ENCODE data around the gene PHLPP2. TPM values are rescaled to one million over a fixed set of nuclear protein-coding genes. Genes with fewer than 3 reads are reported as not detected.
"Not testable (repeated sequence)": the region's sequence is repeated elsewhere in the genome, so short reads cannot be mapped to it uniquely, and the experiment has no call there.

The PHLPP2 gene
- total RNA-seq, 1 donor, result 10.4 TPM

DNA sequence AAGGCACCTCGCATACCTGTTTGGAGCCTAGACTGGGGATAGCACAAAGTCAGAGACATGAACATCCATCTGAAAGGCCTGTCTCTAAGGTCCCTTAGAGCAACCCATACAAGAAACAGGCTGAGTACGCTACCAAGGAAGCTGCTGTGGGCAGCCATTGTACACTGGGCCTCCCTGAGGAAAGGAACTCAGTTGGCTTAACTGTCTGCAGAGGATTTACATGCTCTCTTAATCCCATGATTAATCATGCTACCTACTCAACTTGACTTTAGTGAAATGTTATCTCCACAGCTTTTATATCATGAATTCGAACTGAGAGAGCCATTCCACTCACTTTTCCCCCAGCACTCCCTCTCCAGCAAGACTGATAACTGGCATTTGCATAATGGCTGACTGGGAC, 26.0 kb downstream of the PHLPP2 start:
- Histone ChIP-seq H3K27me3 (ENCODE audit: insufficient read depth, low read length) (no peaks in the 10 kb centered on the region), H3K4me3 (ENCODE audit: low read length) (no peak overlapping the region), H3K4me1 (ENCODE audit: insufficient read depth, low read length) (peaks cover under 1% of the 10 kb centered on the region), H3K9me3 (ENCODE audit: low read depth, low read length) (no peaks in the 10 kb centered on the region)

DNA sequence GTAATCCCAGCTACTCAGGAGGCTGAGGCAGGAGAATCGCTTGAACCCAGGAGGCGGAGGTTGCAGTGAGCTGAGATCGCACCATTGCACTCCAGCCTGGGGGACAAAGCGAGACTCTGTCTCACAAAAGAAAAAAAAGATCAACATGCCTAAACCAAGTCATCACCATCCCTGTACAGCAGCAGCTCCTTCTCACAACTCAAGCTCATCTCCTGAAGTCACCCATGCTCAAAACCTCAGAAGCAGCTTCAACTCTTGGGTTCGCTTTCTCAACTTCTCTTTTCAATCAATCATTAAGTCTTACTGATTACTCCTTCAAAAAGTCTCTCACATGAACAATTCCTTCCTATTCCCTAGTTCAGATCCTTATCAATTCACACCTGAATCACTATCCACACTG, 31.3 kb downstream of the PHLPP2 start:
- Histone ChIP-seq H3K9me3 (ENCODE audit: low read depth, low read length) (no peaks in the 10 kb centered on the region), H3K4me1 (ENCODE audit: insufficient read depth, low read length) (peaks cover 3% of the 10 kb centered on the region), H3K27me3 (ENCODE audit: insufficient read depth, low read length) (no peaks in the 10 kb centered on the region), H3K4me3 (ENCODE audit: low read length) (no peak overlapping the region)

- Histone ChIP-seq H3K9me3 (ENCODE audit: low read depth, low read length) (no peaks in the 10 kb centered on the region), H3K4me3 (ENCODE audit: low read length) (no peak overlapping the region), H3K4me1 (ENCODE audit: insufficient read depth, low read length) (peaks cover 3% of the 10 kb centered on the region), H3K27me3 (ENCODE audit: insufficient read depth, low read length) (no peaks in the 10 kb centered on the region)
Observed at GRCh38 chr16:71689901-71690300, 34.6 kb downstream of the PHLPP2 start.

DNA sequence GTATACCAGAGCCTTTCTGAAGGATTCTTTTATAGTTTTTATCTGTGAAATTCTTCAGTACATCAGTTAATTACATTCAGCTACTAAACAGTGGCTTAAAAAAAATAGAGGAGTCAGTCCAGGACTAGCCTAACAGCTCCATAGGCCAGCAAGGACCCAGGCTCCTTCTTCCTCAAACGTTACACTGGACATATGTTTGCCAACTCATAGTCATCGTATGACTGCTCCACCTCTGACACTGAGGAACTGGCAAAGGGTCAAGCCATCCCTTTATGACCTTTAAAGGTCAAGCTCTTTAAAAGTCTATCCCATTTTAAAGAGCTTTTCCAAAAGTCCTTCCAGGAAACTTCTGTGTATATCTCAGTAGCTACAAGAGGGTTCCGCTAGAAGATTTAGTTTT, 36.6 kb downstream of the PHLPP2 start:
- Histone ChIP-seq H3K4me3 (ENCODE audit: low read length) (no peak overlapping the region), H3K27me3 (ENCODE audit: insufficient read depth, low read length) (no peaks in the 10 kb centered on the region), H3K4me1 (ENCODE audit: insufficient read depth, low read length) (no peaks in the 10 kb centered on the region), H3K9me3 (ENCODE audit: low read depth, low read length) (no peaks in the 10 kb centered on the region)

DNA sequence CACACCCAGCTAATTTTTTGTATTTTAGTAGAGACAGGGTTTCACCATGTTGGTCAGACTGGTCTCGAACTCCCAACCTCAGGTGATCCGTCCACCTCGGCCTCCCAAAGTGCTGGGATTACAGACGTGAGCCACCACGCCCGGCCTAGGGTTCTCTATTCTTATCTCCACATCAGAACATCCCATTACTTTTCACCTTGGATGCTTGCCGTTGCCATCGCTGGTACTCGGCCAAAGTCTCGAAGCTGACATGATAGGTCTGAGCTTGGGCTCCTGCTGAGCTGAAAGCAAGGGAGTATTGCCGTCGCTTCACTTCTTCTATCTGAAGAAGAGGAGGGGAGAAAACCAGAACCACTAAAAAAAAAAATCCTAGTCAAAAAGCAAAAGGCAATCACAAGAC, 40.2 kb downstream of the PHLPP2 start:
- not testable (repeated sequence) for H3K4me3 ChIP-seq (ENCODE audit: low read length); H3K27me3 ChIP-seq (ENCODE audit: insufficient read depth, low read length); H3K9me3 ChIP-seq (ENCODE audit: low read depth, low read length); H3K4me1 ChIP-seq (ENCODE audit: insufficient read depth, low read length)

DNA sequence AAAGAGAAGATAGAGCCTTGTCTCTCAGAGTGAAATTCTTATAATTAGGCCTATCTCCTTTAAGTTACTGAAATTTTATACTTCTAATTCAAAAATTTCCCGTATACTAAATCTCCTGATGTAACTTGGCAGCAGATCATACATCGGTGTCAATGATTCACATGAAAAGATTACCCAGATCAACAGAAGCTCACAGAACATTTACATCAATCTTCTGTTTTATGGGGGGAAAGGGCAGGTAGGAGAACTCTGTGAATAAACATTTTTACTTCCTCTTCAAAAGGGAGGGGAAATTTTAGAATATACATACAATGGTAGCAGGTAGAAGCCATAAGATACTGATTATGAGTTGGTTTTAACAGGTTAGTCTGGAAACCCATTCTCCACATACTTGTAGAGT, 43.1 kb downstream of the PHLPP2 start:
- no peaks in the 10 kb centered on the region for H3K9me3 ChIP-seq (ENCODE audit: low read depth, low read length)
- no peaks in the 10 kb centered on the region for H3K27me3 ChIP-seq (ENCODE audit: insufficient read depth, low read length)
- H3K4me1 ChIP-seq (ENCODE audit: insufficient read depth, low read length), result no peaks in the 10 kb centered on the region
- H3K4me3 ChIP-seq (ENCODE audit: low read length), result no peak overlapping the region

DNA sequence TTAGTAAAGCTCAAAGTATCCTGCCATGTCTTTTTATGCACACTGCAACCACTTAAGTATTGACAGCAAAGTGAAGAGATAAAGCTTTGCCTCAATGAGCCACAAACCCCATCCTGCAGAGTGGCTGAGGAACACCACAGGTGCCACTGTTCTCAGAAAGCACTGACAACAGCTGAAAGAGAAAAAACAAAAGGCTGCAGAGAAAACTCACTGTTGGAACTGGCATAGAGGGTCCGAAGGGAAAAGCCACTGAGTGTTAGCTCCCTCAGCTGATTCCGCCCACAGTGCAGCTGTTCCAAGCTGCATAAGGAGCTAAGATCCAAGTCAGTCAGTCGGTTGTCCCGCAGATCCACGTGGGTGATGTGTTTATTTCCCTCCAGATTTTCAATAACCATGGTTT, 48.3 kb downstream of the PHLPP2 start:
- Histone ChIP-seq H3K4me1 (ENCODE audit: insufficient read depth, low read length) (no peaks in the 10 kb centered on the region), H3K9me3 (ENCODE audit: low read depth, low read length) (no peaks in the 10 kb centered on the region), H3K4me3 (ENCODE audit: low read length) (no peak overlapping the region), H3K27me3 (ENCODE audit: insufficient read depth, low read length) (no peaks in the 10 kb centered on the region)

DNA sequence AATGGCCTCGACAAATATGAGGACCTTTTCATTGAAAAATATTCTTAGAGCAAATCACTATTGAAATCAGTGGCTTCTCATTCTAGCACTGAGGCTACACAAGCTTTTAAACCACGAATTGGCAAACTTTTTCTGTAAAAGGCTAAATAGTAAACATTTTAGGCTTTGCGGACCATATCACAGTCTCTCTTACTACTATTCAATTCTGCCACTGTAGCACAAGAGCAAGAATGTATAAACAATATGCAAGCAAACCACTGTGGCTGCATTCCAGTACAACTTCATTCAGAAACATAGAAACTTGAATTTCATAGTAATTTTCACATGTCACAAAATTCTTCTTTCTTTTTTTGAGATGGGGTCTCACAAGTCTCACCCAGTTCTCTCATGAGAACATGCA, 49.1 kb downstream of the PHLPP2 start:
- Histone ChIP-seq H3K9me3 (ENCODE audit: low read depth, low read length) (no peaks in the 10 kb centered on the region), H3K4me1 (ENCODE audit: insufficient read depth, low read length) (no peaks in the 10 kb centered on the region), H3K4me3 (ENCODE audit: low read length) (no peak overlapping the region), H3K27me3 (ENCODE audit: insufficient read depth, low read length) (no peaks in the 10 kb centered on the region)

DNA sequence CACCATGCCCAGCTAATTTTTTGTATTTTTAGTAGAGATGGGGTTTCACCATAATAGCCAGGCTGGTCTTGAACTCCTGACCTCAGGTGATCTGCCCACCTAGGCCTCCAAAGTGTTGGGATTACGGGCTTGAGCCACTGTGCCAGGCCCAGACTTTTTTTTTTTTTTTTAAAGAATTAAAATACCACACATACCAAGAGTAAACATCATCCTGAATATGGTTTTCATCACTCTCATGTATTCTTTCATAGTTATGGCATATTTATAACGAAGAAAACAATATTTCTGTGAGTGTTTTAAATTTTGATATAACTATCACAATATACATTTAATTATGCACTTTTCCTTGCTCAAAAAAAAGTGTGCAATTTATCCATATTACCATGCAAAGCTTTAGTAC, 50.3 kb downstream of the PHLPP2 start:
- Histone ChIP-seq H3K9me3 (ENCODE audit: low read depth, low read length) (no peaks in the 10 kb centered on the region), H3K27me3 (ENCODE audit: insufficient read depth, low read length) (no peaks in the 10 kb centered on the region), H3K4me1 (ENCODE audit: insufficient read depth, low read length) (no peaks in the 10 kb centered on the region), H3K4me3 (ENCODE audit: low read length) (no peak overlapping the region)

GRCh38 chr16:71673582-71673973, 50.9 kb downstream of the PHLPP2 start:
- H3K9me3 ChIP-seq (ENCODE audit: low read depth, low read length), result no peaks in the 10 kb centered on the region
- H3K4me1 ChIP-seq (ENCODE audit: insufficient read depth, low read length), result no peaks in the 10 kb centered on the region
- no peak overlapping the region for H3K4me3 ChIP-seq (ENCODE audit: low read length)
- no peaks in the 10 kb centered on the region for H3K27me3 ChIP-seq (ENCODE audit: insufficient read depth, low read length)

GRCh38 chr16:71672803-71673581, 51.5 kb downstream of the PHLPP2 start:
- Histone ChIP-seq H3K4me3 (ENCODE audit: low read length) (no peak overlapping the region), H3K27me3 (ENCODE audit: insufficient read depth, low read length) (no peaks in the 10 kb centered on the region), H3K4me1 (ENCODE audit: insufficient read depth, low read length) (no peaks in the 10 kb centered on the region)

DNA sequence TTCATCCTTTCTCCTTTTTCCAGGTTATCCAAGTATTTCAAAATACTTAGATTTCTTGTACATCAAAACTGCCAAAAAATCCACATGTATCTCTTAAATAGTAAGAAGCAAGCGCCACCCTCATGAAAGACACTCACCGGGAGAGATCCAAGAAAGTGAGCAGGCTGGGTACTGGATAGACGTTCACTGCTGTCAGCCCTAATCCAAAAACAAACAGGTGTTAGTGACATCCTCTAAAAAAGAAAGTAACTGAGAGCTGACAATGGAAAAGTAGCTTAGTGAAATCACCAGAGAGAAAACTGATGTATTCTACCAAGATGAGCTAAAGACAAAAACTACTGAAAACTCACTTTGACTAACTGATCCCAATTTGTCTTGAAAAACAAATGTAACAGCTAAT, 52.4 kb downstream of the PHLPP2 start:
- Histone ChIP-seq H3K4me3 (ENCODE audit: low read length) (no peak overlapping the region), H3K27me3 (ENCODE audit: insufficient read depth, low read length) (no peaks in the 10 kb centered on the region), H3K4me1 (ENCODE audit: insufficient read depth, low read length) (no peaks in the 10 kb centered on the region), H3K9me3 (ENCODE audit: low read depth, low read length) (no peaks in the 10 kb centered on the region)

More at GRCh38 chr16:71672803-71673581, 51.5 kb downstream of the PHLPP2 start:
- no peaks in the 10 kb centered on the region for H3K9me3 ChIP-seq (ENCODE audit: low read depth, low read length)

GRCh38 chr16:71671165-71671564, 53.3 kb downstream of the PHLPP2 start:
- H3K9me3 ChIP-seq (ENCODE audit: low read depth, low read length), result no peaks in the 10 kb centered on the region
- H3K4me3 ChIP-seq (ENCODE audit: low read length), result no peak overlapping the region
- no peaks in the 10 kb centered on the region for H3K4me1 ChIP-seq (ENCODE audit: insufficient read depth, low read length)
- no peaks in the 10 kb centered on the region for H3K27me3 ChIP-seq (ENCODE audit: insufficient read depth, low read length)

GRCh38 chr16:71670537-71670936, 54.0 kb downstream of the PHLPP2 start:
- H3K4me1 ChIP-seq (ENCODE audit: insufficient read depth, low read length), result no peaks in the 10 kb centered on the region
- no peak overlapping the region for H3K4me3 ChIP-seq (ENCODE audit: low read length)
- no peaks in the 10 kb centered on the region for H3K9me3 ChIP-seq (ENCODE audit: low read depth, low read length)
- no peaks in the 10 kb centered on the region for H3K27me3 ChIP-seq (ENCODE audit: insufficient read depth, low read length)

GRCh38 chr16:71669926-71670536, 54.5 kb downstream of the PHLPP2 start:
- Histone ChIP-seq H3K4me1 (ENCODE audit: insufficient read depth, low read length) (no peaks in the 10 kb centered on the region), H3K27me3 (ENCODE audit: insufficient read depth, low read length) (no peaks in the 10 kb centered on the region), H3K4me3 (ENCODE audit: low read length) (no peak overlapping the region), H3K9me3 (ENCODE audit: low read depth, low read length) (no peaks in the 10 kb centered on the region)

Measured in mononuclear cell (primary cell).